GM23338 (cell line): ENCODE results near the gene ATXN7L1. TPM values are rescaled to one million over a fixed set of nuclear protein-coding genes. Genes with fewer than 3 reads are reported as not detected.

ENCODE experiments used
- ATAC-seq: fragments of 200-7000 bp; cut with Tn5 transposase; 3 replicates; pipeline ENCODE4 v1.9.1; 2020
- DNase-seq: peaks from one replicate; pipeline ENCODE4 v3.0.0-alpha.2; 2015; ENCODE audit warnings: low spot score
- H2AFZ ChIP-seq: fragments of 200-600 bp; sonication (generic); 2 replicates; pipeline ENCODE4 v1.8.0; 2016; ENCODE audit warnings: antibody characterized with exemption, mild to moderate bottlenecking, moderate library complexity
- H3F3A ChIP-seq: fragments of 200-600 bp; sonication (generic); replicated peaks from 2 replicates; pipeline ENCODE4 v1.8.0; 2017; ENCODE audit warnings: antibody characterized with exemption, mixed run types, low read depth
- H3K27ac ChIP-seq: fragments of 200-600 bp; sonication (generic); 2 replicates; pipeline ENCODE4 v1.6.1; 2016; ENCODE audit warnings: low read depth
- H3K27me3 ChIP-seq: fragments of 200-600 bp; sonication (generic); 2 replicates; pipeline ENCODE4 v1.8.0; 2016; ENCODE audit warnings: mild to moderate bottlenecking, mixed run types, moderate library complexity; ENCODE audit not compliant: insufficient read depth
- H3K36me3 ChIP-seq: fragments of 200-600 bp; sonication (generic); 2 replicates; pipeline ENCODE4 v1.8.0; 2016; ENCODE audit warnings: mild to moderate bottlenecking; ENCODE audit not compliant: insufficient read depth
- H3K4me1 ChIP-seq: fragments of 200-600 bp; sonication (generic); 2 replicates; pipeline ENCODE4 v1.8.0; 2016; ENCODE audit warnings: mild to moderate bottlenecking, moderate library complexity; ENCODE audit not compliant: insufficient read depth
- H3K4me2 ChIP-seq: fragments of 200-600 bp; sonication (generic); 2 replicates; pipeline ENCODE4 v1.7.1; 2017; ENCODE audit warnings: mixed run types
- H3K4me3 ChIP-seq: fragments of 200-600 bp; sonication (generic); 2 replicates; pipeline ENCODE4 v1.6.1; 2016; ENCODE audit warnings: mixed run types
- H3K79me2 ChIP-seq: fragments of 200-600 bp; sonication (generic); replicated peaks from 2 replicates; pipeline ENCODE4 v1.8.0; 2017; ENCODE audit warnings: mild to moderate bottlenecking; ENCODE audit not compliant: insufficient read depth
- H3K9me2 ChIP-seq: fragments of 200-600 bp; sonication (generic); 2 replicates; pipeline ENCODE4 v1.8.0; 2017; ENCODE audit not compliant: insufficient read depth
- H4K20me1 ChIP-seq: fragments of 200-600 bp; sonication (generic); replicated peaks from 2 replicates; pipeline ENCODE4 v1.8.0; 2017; ENCODE audit warnings: mild to moderate bottlenecking; ENCODE audit not compliant: insufficient read depth
- H3K27ac Mint-ChIP-seq: 2 replicates; pipeline ENCODE4 v1.8.0; 2020; ENCODE audit warnings: inconsistent platforms, mild to moderate bottlenecking, moderate library complexity, mixed read lengths
- H3K27me3 Mint-ChIP-seq: 3 replicates; pipeline ENCODE4 v1.8.0; 2022; ENCODE audit warnings: low read depth, mild to moderate bottlenecking, moderate library complexity, mixed read lengths, inconsistent platforms; ENCODE audit not compliant: insufficient read depth, poor library complexity
- H3K36me3 Mint-ChIP-seq: 3 replicates; pipeline ENCODE4 v1.8.0; 2021; ENCODE audit warnings: low read depth, mild to moderate bottlenecking, inconsistent platforms, moderate library complexity, mixed read lengths
- H3K4me1 Mint-ChIP-seq: 3 replicates; pipeline ENCODE4 v1.8.0; 2020; ENCODE audit warnings: mild to moderate bottlenecking, inconsistent platforms, mixed read lengths
- H3K4me3 Mint-ChIP-seq: 3 replicates; pipeline ENCODE4 v1.8.0; 2021; ENCODE audit warnings: moderate library complexity, mild to moderate bottlenecking, inconsistent platforms, mixed read lengths
- H3K9me3 Mint-ChIP-seq: 3 replicates; pipeline ENCODE4 v1.8.0; 2020; ENCODE audit warnings: moderate library complexity, mild to moderate bottlenecking, inconsistent platforms, mixed read lengths
- CREB1 ChIP-seq: fragments of 250-450 bp; sonication (Bioruptor Pico); IDR thresholded peaks from 2 replicates; pipeline ENCODE4 v1.5.0; 2020; ENCODE audit warnings: low read depth, mild to moderate bottlenecking, moderate library complexity
- ETS1 ChIP-seq: IDR thresholded peaks from 2 replicates; pipeline ENCODE4 v1.6.1; 2016; ENCODE audit warnings: antibody characterized with exemption
- EZH2 ChIP-seq: fragments of 200-600 bp; sonication (generic); IDR thresholded peaks from one replicate; pipeline ENCODE4 v1.8.0; 2017; ENCODE audit warnings: antibody characterized with exemption, mild to moderate bottlenecking, low read depth; ENCODE audit not compliant: unreplicated experiment
- EZH2phosphoT487 ChIP-seq: fragments of 200-600 bp; sonication (generic); IDR thresholded peaks from one replicate; pipeline ENCODE4 v1.8.1; 2018; ENCODE audit warnings: antibody characterized with exemption; ENCODE audit not compliant: unreplicated experiment
- JUNB ChIP-seq: IDR thresholded peaks from one replicate; pipeline ENCODE4 v1.6.1; 2016; ENCODE audit warnings: antibody characterized with exemption; ENCODE audit not compliant: unreplicated experiment
- POLR2AphosphoS5 ChIP-seq: IDR thresholded peaks from 2 replicates; pipeline ENCODE4 v1.6.1; 2016; ENCODE audit warnings: antibody characterized with exemption, low read depth
- STAT1 ChIP-seq: IDR thresholded peaks from one replicate; pipeline ENCODE4 v1.6.1; 2016; ENCODE audit warnings: antibody characterized with exemption; ENCODE audit not compliant: unreplicated experiment
- ZNF114 ChIP-seq: fragments of 250-450 bp; sonication (Bioruptor Pico); IDR thresholded peaks from 2 replicates; pipeline ENCODE4 v1.5.0; 2020; ENCODE audit warnings: mild to moderate bottlenecking, moderate library complexity
- ZNF331 ChIP-seq: fragments of 250-450 bp; sonication (Bioruptor Pico); IDR thresholded peaks from 2 replicates; pipeline ENCODE4 v1.5.0; 2020; ENCODE audit warnings: low read depth, mild to moderate bottlenecking, moderate library complexity
- polyA plus RNA-seq: library from polyadenylated mRNA; unstranded; fragments of >200 nt; fragmentation: Nextera tagmentation; extraction: Ambion mirVana; gene quantifications from 2 replicates; pipeline ENCODE4 v1.2.1, GENCODE V29; 2016
- total RNA-seq: library from RNA; depleted of rRNA; stranded (reverse); fragments of >200 nt; shearing (Covaris generic); gene quantifications from 2 replicates; pipeline ENCODE4 v1.2.3, GENCODE V29; 2014
- TF ChIP-seq, protein P1 (sequence below), 2 experiments: fragments of 200-600 bp in 1 of 2; sonication (generic) in 1 of 2; conservative IDR thresholded peaks; 2 replicates each; pipeline versions ENCODE4 v1.5.1 to v1.6.1; 2016 to 2017; ENCODE audit warnings: antibody characterized with exemption in 2 of 2, low read depth in 2 of 2, mild to moderate bottlenecking in 2 of 2, moderate library complexity in 1 of 2
- TF ChIP-seq, protein P2 (sequence below): fragments of 250-450 bp; sonication (Bioruptor Pico); IDR thresholded peaks from 2 replicates; pipeline ENCODE4 v1.5.0; 2020; ENCODE audit warnings: mild to moderate bottlenecking, moderate library complexity

ATXN7L1 gene
- total and polyA plus RNA-seq, 2 experiments from 2014 or later = 22.8 to 29.8 TPM

GRCh38 chr7:105853931-105854419 lies 22.4 kb downstream of the ATXN7L1 start:
- no peak overlapping the region for H3K4me2 ChIP-seq
- no peaks in the 10 kb centered on the region for H4K20me1 ChIP-seq
- H3K36me3 ChIP-seq = no peaks in the 10 kb centered on the region
- Mint-ChIP-seq H3K4me3 (no peak overlapping the region), H3K4me1 (peaks cover 56% of the 10 kb centered on the region), H3K27me3 (peaks cover 2% of the 10 kb centered on the region), H3K36me3 (peaks cover 4% of the 10 kb centered on the region), H3K27ac (no peak overlapping the region), H3K9me3 (no peaks in the 10 kb centered on the region)
- ATAC-seq = peak; percentile 5; the same call in 1 of the 3 replicates
- DNase-seq = peak; percentile 56
- H3K79me2 ChIP-seq = peaks cover 62% of the 10 kb centered on the region
- no peak for TF ChIP-seq EZH2
- no peak for TF ChIP-seq CREB1 (CRISPR knock-in tag)
- TF ChIP-seq JUNB = no peak
- no peak for TF ChIP-seq POLR2AphosphoS5
- no peak for TF ChIP-seq ZNF331 (CRISPR knock-in tag)
- TF ChIP-seq, protein P1, sequence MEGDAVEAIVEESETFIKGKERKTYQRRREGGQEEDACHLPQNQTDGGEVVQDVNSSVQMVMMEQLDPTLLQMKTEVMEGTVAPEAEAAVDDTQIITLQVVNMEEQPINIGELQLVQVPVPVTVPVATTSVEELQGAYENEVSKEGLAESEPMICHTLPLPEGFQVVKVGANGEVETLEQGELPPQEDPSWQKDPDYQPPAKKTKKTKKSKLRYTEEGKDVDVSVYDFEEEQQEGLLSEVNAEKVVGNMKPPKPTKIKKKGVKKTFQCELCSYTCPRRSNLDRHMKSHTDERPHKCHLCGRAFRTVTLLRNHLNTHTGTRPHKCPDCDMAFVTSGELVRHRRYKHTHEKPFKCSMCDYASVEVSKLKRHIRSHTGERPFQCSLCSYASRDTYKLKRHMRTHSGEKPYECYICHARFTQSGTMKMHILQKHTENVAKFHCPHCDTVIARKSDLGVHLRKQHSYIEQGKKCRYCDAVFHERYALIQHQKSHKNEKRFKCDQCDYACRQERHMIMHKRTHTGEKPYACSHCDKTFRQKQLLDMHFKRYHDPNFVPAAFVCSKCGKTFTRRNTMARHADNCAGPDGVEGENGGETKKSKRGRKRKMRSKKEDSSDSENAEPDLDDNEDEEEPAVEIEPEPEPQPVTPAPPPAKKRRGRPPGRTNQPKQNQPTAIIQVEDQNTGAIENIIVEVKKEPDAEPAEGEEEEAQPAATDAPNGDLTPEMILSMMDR (conservative IDR thresholded peaks at IDR 0.05; ENCODE audit: low read depth in 2 of 2) = peak in 1 of 2 experiments; percentile 18; a peak in 2 of 4 replicates
- no peak for TF ChIP-seq STAT1
- TF ChIP-seq ETS1 = no peak
- H3F3A ChIP-seq = peaks cover under 1% of the 10 kb centered on the region; the same call in 1 of the 2 replicates
- H3K9me2 ChIP-seq = no peaks in the 10 kb centered on the region
- no peaks in the 10 kb centered on the region for H3K27me3 ChIP-seq
- no peak overlapping the region for H2AFZ ChIP-seq
- peaks cover 39% of the 10 kb centered on the region for H3K4me1 ChIP-seq
- peak overlapping the region; percentile 34; the same call in 1 of the 2 replicates for H3K27ac ChIP-seq
- H3K4me3 ChIP-seq = no peak overlapping the region

DNA sequence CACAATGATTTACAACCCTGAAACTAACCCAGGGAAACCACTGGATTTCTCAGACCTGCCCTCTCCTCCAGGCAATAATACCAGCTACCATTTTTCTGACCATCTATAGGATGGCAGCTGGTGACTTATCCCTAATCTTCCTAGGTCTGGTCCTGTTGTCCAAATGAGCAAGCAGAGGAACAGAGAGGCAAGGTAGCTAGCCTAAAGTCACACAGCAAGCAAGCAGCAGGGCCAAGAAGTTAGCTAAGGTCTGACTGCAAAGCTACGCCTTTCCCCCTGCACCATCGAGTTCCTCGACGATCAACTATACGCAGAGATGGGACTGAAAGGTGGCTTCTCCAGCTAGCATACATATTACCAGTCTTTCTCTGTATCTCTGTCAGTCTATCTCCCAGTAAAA lies 25.3 kb downstream of the ATXN7L1 start:
- H3K9me3 Mint-ChIP-seq = no peaks in the 10 kb centered on the region
- Histone ChIP-seq H2AFZ (no peak overlapping the region), H3K79me2 (peaks cover 63% of the 10 kb centered on the region), H3K36me3 (no peaks in the 10 kb centered on the region), H3K27ac (no peak overlapping the region), H3K27me3 (no peaks in the 10 kb centered on the region), H3K4me2 (0 out of 2 replicates have a peak overlapping the region, but pooled peaks have one; percentile 29), H3K9me2 (no peaks in the 10 kb centered on the region), H3K4me1 (peaks cover 42% of the 10 kb centered on the region), H3F3A (peaks cover 4% of the 10 kb centered on the region; the same call in 1 of the 2 replicates), H3K4me3 (no peak overlapping the region), H4K20me1 (no peaks in the 10 kb centered on the region)
- H3K36me3 Mint-ChIP-seq = peaks cover 16% of the 10 kb centered on the region
- ATAC-seq (no peak), DNase-seq (no peak)
- peaks cover 2% of the 10 kb centered on the region for H3K27me3 Mint-ChIP-seq
- TF ChIP-seq ZNF114 (CRISPR knock-in tag) = no peak
- TF ChIP-seq CREB1 (CRISPR knock-in tag) = no peak
- no peak for TF ChIP-seq EZH2phosphoT487
- TF ChIP-seq ZNF331 (CRISPR knock-in tag) = no peak
- TF ChIP-seq, protein P2, sequence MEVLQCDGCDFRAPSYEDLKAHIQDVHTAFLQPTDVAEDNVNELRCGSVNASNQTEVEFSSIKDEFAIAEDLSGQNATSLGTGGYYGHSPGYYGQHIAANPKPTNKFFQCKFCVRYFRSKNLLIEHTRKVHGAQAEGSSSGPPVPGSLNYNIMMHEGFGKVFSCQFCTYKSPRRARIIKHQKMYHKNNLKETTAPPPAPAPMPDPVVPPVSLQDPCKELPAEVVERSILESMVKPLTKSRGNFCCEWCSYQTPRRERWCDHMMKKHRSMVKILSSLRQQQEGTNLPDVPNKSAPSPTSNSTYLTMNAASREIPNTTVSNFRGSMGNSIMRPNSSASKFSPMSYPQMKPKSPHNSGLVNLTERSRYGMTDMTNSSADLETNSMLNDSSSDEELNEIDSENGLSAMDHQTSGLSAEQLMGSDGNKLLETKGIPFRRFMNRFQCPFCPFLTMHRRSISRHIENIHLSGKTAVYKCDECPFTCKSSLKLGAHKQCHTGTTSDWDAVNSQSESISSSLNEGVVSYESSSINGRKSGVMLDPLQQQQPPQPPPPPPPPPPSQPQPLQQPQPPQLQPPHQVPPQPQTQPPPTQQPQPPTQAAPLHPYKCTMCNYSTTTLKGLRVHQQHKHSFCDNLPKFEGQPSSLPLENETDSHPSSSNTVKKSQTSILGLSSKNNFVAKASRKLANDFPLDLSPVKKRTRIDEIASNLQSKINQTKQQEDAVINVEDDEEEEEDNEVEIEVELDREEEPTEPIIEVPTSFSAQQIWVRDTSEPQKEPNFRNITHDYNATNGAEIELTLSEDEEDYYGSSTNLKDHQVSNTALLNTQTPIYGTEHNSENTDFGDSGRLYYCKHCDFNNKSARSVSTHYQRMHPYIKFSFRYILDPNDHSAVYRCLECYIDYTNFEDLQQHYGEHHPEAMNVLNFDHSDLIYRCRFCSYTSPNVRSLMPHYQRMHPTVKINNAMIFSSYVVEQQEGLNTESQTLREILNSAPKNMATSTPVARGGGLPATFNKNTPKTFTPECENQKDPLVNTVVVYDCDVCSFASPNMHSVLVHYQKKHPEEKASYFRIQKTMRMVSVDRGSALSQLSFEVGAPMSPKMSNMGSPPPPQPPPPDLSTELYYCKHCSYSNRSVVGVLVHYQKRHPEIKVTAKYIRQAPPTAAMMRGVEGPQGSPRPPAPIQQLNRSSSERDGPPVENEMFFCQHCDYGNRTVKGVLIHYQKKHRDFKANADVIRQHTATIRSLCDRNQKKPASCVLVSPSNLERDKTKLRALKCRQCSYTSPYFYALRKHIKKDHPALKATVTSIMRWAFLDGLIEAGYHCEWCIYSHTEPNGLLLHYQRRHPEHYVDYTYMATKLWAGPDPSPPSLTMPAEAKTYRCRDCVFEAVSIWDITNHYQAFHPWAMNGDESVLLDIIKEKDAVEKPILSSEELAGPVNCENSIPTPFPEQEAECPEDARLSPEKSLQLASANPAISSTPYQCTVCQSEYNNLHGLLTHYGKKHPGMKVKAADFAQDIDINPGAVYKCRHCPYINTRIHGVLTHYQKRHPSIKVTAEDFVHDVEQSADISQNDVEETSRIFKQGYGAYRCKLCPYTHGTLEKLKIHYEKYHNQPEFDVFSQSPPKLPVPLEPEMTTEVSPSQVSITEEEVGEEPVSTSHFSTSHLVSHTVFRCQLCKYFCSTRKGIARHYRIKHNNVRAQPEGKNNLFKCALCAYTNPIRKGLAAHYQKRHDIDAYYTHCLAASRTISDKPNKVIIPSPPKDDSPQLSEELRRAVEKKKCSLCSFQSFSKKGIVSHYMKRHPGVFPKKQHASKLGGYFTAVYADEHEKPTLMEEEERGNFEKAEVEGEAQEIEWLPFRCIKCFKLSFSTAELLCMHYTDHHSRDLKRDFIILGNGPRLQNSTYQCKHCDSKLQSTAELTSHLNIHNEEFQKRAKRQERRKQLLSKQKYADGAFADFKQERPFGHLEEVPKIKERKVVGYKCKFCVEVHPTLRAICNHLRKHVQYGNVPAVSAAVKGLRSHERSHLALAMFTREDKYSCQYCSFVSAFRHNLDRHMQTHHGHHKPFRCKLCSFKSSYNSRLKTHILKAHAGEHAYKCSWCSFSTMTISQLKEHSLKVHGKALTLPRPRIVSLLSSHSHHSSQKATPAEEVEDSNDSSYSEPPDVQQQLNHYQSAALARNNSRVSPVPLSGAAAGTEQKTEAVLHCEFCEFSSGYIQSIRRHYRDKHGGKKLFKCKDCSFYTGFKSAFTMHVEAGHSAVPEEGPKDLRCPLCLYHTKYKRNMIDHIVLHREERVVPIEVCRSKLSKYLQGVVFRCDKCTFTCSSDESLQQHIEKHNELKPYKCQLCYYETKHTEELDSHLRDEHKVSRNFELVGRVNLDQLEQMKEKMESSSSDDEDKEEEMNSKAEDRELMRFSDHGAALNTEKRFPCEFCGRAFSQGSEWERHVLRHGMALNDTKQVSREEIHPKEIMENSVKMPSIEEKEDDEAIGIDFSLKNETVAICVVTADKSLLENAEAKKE (CRISPR knock-in tag) = no peak
- H3K27ac Mint-ChIP-seq = peak overlapping the region; percentile 27; the same call in 1 of the 2 replicates
- H3K4me3 Mint-ChIP-seq = no peak overlapping the region
- peaks cover 58% of the 10 kb centered on the region for H3K4me1 Mint-ChIP-seq
